Measurements from ENCODE around the gene UBTD2. TPM values are rescaled to one million over a fixed set of nuclear protein-coding genes. Genes with fewer than 3 reads are reported as not detected.

UBTD2 gene
- total and polyA plus RNA-seq, 2 experiments from 2014 or later: 17.9 to 46.3 TPM

DNA sequence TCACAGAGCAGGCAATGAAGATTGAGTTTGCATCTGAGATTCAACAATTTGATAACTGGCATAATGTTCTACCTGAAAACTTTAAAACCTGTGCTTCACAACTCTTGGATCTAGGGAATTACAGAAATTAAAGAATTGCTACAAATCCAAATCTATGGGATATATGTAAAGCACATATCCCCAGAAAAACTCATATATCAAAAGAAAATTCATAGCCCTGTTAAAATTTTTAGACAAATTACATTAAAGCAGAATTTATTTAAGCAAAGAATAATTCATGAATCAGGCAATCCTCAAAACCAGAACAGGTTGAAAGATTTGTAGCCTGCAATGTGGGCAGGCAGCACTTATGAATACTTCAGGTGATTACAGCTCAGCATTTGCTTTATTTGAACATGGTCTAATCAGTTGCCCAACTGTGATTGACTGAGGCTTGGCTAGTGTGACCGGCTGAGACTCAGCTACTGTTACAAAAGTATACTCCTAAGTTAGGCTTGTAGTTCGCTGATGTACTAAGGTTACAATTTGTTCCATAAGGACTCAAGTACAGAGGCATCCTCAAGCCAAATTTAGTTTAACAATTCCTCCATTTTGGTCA lies 10.3 kb upstream of the UBTD2 start:
- H3K4me1 Mint-ChIP-seq: peaks cover 5% of the 10 kb centered on the region; the same call in 2 of the 3 replicates
- no peak overlapping the region for H3K27ac Mint-ChIP-seq
- H3K36me3 Mint-ChIP-seq (ENCODE audit: low read depth): no peaks in the 10 kb centered on the region
- H3K4me1 ChIP-seq (ENCODE audit: insufficient read depth): no peaks in the 10 kb centered on the region
- no peak for DNase-seq (ENCODE audit: low spot score)
- H3K9me2 ChIP-seq (ENCODE audit: insufficient read depth): no peaks in the 10 kb centered on the region
- no peaks in the 10 kb centered on the region for H3F3A ChIP-seq (replicated peaks; ENCODE audit: low read depth)
- no peak overlapping the region for H3K4me2 ChIP-seq
- TF ChIP-seq EZH2 (IDR thresholded peaks at IDR 0.05; ENCODE audit: low read depth, unreplicated experiment): no peak
- no peak for TF ChIP-seq EZH2phosphoT487 (IDR thresholded peaks at IDR 0.05; ENCODE audit: unreplicated experiment)
- TF ChIP-seq CREB1 (CRISPR knock-in tag; IDR thresholded peaks at IDR 0.05; ENCODE audit: low read depth): no peak
- no peak for TF ChIP-seq ZNF462 (CRISPR knock-in tag; IDR thresholded peaks at IDR 0.05)
- TF ChIP-seq CTCF (conservative IDR thresholded peaks at IDR 0.05; ENCODE audit: low read depth in 2 of 2): no peak
- no peak for TF ChIP-seq ZNF331 (CRISPR knock-in tag; IDR thresholded peaks at IDR 0.05; ENCODE audit: low read depth)
- TF ChIP-seq JUNB (IDR thresholded peaks at IDR 0.05; ENCODE audit: unreplicated experiment): no peak
- TF ChIP-seq, protein P1, sequence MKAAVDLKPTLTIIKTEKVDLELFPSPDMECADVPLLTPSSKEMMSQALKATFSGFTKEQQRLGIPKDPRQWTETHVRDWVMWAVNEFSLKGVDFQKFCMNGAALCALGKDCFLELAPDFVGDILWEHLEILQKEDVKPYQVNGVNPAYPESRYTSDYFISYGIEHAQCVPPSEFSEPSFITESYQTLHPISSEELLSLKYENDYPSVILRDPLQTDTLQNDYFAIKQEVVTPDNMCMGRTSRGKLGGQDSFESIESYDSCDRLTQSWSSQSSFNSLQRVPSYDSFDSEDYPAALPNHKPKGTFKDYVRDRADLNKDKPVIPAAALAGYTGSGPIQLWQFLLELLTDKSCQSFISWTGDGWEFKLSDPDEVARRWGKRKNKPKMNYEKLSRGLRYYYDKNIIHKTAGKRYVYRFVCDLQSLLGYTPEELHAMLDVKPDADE (IDR thresholded peaks at IDR 0.05): no peak
- no peak overlapping the region for H3K4me3 ChIP-seq
- no peak overlapping the region for H3K4me3 Mint-ChIP-seq
- H3K36me3 ChIP-seq (ENCODE audit: insufficient read depth): no peaks in the 10 kb centered on the region
- no peak for ATAC-seq
- H3K27ac ChIP-seq (ENCODE audit: low read depth): no peak overlapping the region
- H4K20me1 ChIP-seq (replicated peaks; ENCODE audit: insufficient read depth): no peaks in the 10 kb centered on the region
- H3K27me3 Mint-ChIP-seq (ENCODE audit: insufficient read depth, low read depth, poor library complexity): peaks cover 4% of the 10 kb centered on the region
- H2AFZ ChIP-seq: no peak overlapping the region
- H3K79me2 ChIP-seq (replicated peaks; ENCODE audit: insufficient read depth): no peaks in the 10 kb centered on the region
- no peaks in the 10 kb centered on the region for H3K9me3 Mint-ChIP-seq
- no peaks in the 10 kb centered on the region for H3K27me3 ChIP-seq (ENCODE audit: insufficient read depth)

Data from GM23338 (cell line).